ENCODE data around the gene TBC1D3B. TPM values are rescaled to one million over a fixed set of nuclear protein-coding genes. Genes with fewer than 3 reads are reported as not detected.

The TBC1D3B gene
- total RNA-seq, 1 experiment from 2014 or later, result 7.4 TPM

DNA sequence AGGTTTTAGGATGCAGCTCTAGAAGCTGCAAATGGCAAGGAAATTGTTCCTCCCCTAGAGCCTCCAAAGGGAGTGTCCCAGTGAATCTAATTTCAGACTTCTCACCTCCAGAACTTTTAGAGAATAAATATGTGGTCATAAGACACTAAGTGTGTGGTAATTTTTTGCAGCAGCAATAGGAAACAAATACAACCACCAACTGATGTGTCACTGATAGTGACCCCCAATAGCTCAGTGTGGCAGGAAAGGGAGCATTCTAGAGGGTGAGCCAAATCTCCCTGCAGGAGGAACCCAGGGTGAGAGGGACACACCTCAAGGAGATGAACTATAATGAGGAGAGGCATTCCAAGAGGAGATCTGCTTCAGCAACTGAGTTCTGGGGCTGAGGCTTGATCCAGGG, 38.5 kb upstream of the TBC1D3B start:
- in situ Hi-C loops (cut with HindIII; ENCODE audit: low pct_unique_long_range_greater_than_20kb, low sequenced_read_pairs), result no loop called here
- H3K4me1 ChIP-seq (ENCODE audit: control insufficient read depth, insufficient read depth, low read length), result no peaks in the 10 kb centered on the region
- no TSS peak for BruUV-seq (replicated peaks)
- ChIA-PET POLR2A (no interaction called here), CTCF (no interaction called here)
- TF ChIP-seq TCF7L2 (IDR thresholded peaks at IDR 0.05; ENCODE audit: low read depth, low read length), result no peak
- no peak for TF ChIP-seq POLR2AphosphoS5 (IDR thresholded peaks at IDR 0.05; ENCODE audit: low read depth, low read length)
- no peak for TF ChIP-seq SIN3A (IDR thresholded peaks at IDR 0.05; ENCODE audit: borderline replicate concordance, insufficient read depth, low read depth, low read length)
- TF ChIP-seq, protein P1, sequence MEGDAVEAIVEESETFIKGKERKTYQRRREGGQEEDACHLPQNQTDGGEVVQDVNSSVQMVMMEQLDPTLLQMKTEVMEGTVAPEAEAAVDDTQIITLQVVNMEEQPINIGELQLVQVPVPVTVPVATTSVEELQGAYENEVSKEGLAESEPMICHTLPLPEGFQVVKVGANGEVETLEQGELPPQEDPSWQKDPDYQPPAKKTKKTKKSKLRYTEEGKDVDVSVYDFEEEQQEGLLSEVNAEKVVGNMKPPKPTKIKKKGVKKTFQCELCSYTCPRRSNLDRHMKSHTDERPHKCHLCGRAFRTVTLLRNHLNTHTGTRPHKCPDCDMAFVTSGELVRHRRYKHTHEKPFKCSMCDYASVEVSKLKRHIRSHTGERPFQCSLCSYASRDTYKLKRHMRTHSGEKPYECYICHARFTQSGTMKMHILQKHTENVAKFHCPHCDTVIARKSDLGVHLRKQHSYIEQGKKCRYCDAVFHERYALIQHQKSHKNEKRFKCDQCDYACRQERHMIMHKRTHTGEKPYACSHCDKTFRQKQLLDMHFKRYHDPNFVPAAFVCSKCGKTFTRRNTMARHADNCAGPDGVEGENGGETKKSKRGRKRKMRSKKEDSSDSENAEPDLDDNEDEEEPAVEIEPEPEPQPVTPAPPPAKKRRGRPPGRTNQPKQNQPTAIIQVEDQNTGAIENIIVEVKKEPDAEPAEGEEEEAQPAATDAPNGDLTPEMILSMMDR (IDR thresholded peaks at IDR 0.05), result no peak
- TF ChIP-seq, protein P2, sequence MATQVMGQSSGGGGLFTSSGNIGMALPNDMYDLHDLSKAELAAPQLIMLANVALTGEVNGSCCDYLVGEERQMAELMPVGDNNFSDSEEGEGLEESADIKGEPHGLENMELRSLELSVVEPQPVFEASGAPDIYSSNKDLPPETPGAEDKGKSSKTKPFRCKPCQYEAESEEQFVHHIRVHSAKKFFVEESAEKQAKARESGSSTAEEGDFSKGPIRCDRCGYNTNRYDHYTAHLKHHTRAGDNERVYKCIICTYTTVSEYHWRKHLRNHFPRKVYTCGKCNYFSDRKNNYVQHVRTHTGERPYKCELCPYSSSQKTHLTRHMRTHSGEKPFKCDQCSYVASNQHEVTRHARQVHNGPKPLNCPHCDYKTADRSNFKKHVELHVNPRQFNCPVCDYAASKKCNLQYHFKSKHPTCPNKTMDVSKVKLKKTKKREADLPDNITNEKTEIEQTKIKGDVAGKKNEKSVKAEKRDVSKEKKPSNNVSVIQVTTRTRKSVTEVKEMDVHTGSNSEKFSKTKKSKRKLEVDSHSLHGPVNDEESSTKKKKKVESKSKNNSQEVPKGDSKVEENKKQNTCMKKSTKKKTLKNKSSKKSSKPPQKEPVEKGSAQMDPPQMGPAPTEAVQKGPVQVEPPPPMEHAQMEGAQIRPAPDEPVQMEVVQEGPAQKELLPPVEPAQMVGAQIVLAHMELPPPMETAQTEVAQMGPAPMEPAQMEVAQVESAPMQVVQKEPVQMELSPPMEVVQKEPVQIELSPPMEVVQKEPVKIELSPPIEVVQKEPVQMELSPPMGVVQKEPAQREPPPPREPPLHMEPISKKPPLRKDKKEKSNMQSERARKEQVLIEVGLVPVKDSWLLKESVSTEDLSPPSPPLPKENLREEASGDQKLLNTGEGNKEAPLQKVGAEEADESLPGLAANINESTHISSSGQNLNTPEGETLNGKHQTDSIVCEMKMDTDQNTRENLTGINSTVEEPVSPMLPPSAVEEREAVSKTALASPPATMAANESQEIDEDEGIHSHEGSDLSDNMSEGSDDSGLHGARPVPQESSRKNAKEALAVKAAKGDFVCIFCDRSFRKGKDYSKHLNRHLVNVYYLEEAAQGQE (IDR thresholded peaks at IDR 0.05; ENCODE audit: insufficient read depth in 1 of 2, low read depth in 2 of 2, low read length in 1 of 2), result no peak
- DNase-seq (ENCODE audit: low read depth, low spot score), result no peak
- no peak overlapping the region for H3K27ac ChIP-seq (ENCODE audit: low read length)
- H3K36me3 ChIP-seq (ENCODE audit: control insufficient read depth, insufficient read depth, low read length), result no peaks in the 10 kb centered on the region
- H3K27me3 ChIP-seq (ENCODE audit: control insufficient read depth, insufficient read depth, low read length), result no peaks in the 10 kb centered on the region
- no peak for ATAC-seq
- intact Hi-C loops (cut with micrococcal nuclease; ENCODE audit: unreplicated experiment), result no loop called here
- H3K4me3 ChIP-seq (ENCODE audit: low read depth in 2 of 2, low read length in 2 of 2), result no peak overlapping the region
- H3K9me3 ChIP-seq (ENCODE audit: control insufficient read depth, insufficient read depth, low read depth, low read length), result no peaks in the 10 kb centered on the region

DNA sequence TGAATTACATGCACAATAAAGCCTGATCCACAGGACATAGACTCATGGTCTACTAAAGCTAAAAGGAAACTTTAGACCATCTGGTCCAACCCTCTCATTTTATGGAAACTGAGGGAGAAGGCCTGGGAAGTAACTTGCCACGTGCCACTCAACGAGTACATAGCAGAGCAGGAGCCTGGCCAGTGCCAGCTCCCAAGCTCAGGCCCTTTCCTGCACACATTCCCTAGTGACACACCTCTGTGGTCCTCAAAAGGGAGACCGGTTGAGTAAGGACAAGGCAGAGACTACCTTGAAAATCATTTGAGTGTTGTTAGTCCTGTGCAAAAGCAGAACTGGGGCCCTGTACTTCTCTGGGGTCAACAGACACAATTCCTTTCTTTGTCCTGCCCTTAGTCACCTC, 37.3 kb upstream of the TBC1D3B start:
- BruUV-seq (replicated peaks), result no TSS peak
- Histone ChIP-seq H3K27ac (ENCODE audit: low read length) (no peak overlapping the region), H3K36me3 (ENCODE audit: control insufficient read depth, insufficient read depth, low read length) (no peaks in the 10 kb centered on the region), H3K4me1 (ENCODE audit: control insufficient read depth, insufficient read depth, low read length) (no peaks in the 10 kb centered on the region), H3K4me3 (ENCODE audit: low read depth in 2 of 2, low read length in 2 of 2) (no peak overlapping the region), H3K27me3 (ENCODE audit: control insufficient read depth, insufficient read depth, low read length) (no peaks in the 10 kb centered on the region), H3K9me3 (ENCODE audit: control insufficient read depth, insufficient read depth, low read depth, low read length) (no peaks in the 10 kb centered on the region)
- CTCF ChIA-PET, result no interaction called here
- TF ChIP-seq POLR2AphosphoS5 (IDR thresholded peaks at IDR 0.05; ENCODE audit: low read depth, low read length) (no peak), SIN3A (IDR thresholded peaks at IDR 0.05; ENCODE audit: borderline replicate concordance, insufficient read depth, low read depth, low read length) (no peak), TCF7L2 (IDR thresholded peaks at IDR 0.05; ENCODE audit: low read depth, low read length) (no peak)
- TF ChIP-seq, protein P1 (IDR thresholded peaks at IDR 0.05), result no peak
- TF ChIP-seq, protein P2 (IDR thresholded peaks at IDR 0.05; ENCODE audit: insufficient read depth in 1 of 2, low read depth in 2 of 2, low read length in 1 of 2), result no peak
- POLR2A ChIA-PET, result no interaction called here
- no peak for DNase-seq (ENCODE audit: low read depth, low spot score)
- in situ Hi-C loops (cut with HindIII; ENCODE audit: low pct_unique_long_range_greater_than_20kb, low sequenced_read_pairs) (no loop called here), intact Hi-C loops (cut with micrococcal nuclease; ENCODE audit: unreplicated experiment) (no loop called here)
- no peak for ATAC-seq

All from Panc1 (cell line).